ENCODE measurements around the gene ERBB4. TPM values are rescaled to one million over a fixed set of nuclear protein-coding genes. Genes with fewer than 3 reads are reported as not detected.

ERBB4 gene
- polyA plus RNA-seq, 1 of the 3 experiments (the other 2 are of a cell fraction), result 0.05 TPM

DNA sequence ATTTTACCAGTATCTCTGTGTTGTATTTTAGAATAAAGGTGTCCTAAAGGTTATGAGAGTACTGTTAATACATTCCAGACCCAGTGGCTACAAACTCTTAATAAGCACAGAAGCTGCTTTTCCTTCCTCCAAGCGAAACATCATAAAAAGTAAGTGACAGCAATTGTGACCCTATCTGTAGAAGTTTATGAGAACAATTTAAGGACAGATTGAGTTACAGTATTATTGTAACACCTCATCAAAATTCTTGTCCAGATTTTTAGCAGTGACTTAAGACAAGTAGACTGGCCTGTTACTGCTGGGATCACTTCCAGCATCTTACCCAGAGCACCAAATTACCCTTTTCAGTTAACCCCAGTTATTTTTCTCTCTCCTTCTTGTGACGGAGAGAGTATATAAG is 154.6 kb downstream of the ERBB4 start:
- Histone ChIP-seq H3K9ac (no peak overlapping the region), H2AFZ (ENCODE audit: low read depth) (no peak overlapping the region), H4K20me1 (ENCODE audit: insufficient read depth) (no peaks in the 10 kb centered on the region), H3K4me1 (ENCODE audit: control insufficient read depth in 1 of 2, insufficient read depth in 2 of 2, low read depth in 1 of 2, low read length in 1 of 2) (no peaks in the 10 kb centered on the region; a peak in 1 of 4 replicates), H3K27ac (ENCODE audit: low read depth in 2 of 2, low read length in 1 of 2) (no peak overlapping the region), H3K9me3 (no peaks in the 10 kb centered on the region), H3K36me3 (replicated peaks in 1 of 2; ENCODE audit: control insufficient read depth in 1 of 2, insufficient read depth in 2 of 2, low read length in 1 of 2) (no peaks in the 10 kb centered on the region), H3F3A (replicated peaks; ENCODE audit: insufficient read depth) (no peaks in the 10 kb centered on the region), H3K4me2 (no peak overlapping the region), H3K4me3 (ENCODE audit: low read depth in 2 of 2, low read length in 1 of 2) (no peak overlapping the region), H3K27me3 (ENCODE audit: insufficient read depth) (no peaks in the 10 kb centered on the region), H3K79me2 (ENCODE audit: insufficient read depth) (no peaks in the 10 kb centered on the region), H3K9me2 (no peaks in the 10 kb centered on the region)
- 93% methylated on average over 2 of the region's 2 CpGs for WGBS (ENCODE audit: low lambda C conversion rate)
- TF ChIP-seq SIN3A (IDR thresholded peaks at IDR 0.05; ENCODE audit: borderline replicate concordance, low read depth, low read length), result no peak
- no peak for TF ChIP-seq EP300 (IDR thresholded peaks at IDR 0.05; ENCODE audit: borderline replicate concordance in 1 of 2, low read depth in 1 of 2, low read length in 1 of 2)
- no peak for TF ChIP-seq RXRA (IDR thresholded peaks at IDR 0.05; ENCODE audit: borderline replicate concordance, low read depth)
- TF ChIP-seq MEF2A (IDR thresholded peaks at IDR 0.05; ENCODE audit: borderline replicate concordance, low read depth), result no peak
- no peak for TF ChIP-seq FOXM1 (IDR thresholded peaks at IDR 0.05; ENCODE audit: low read depth)
- no peak for TF ChIP-seq RAD21 (IDR thresholded peaks at IDR 0.05; ENCODE audit: low read length)
- no peak for TF ChIP-seq REST (IDR thresholded peaks at IDR 0.05; ENCODE audit: low read depth, low read length)
- no peak for TF ChIP-seq GATA2 (CRISPR knock-in tag; IDR thresholded peaks at IDR 0.05)
- no peak for TF ChIP-seq USF1 (IDR thresholded peaks at IDR 0.05; ENCODE audit: borderline replicate concordance, low read depth)
- no peak for TF ChIP-seq MAX (IDR thresholded peaks at IDR 0.05; ENCODE audit: low read depth)
- no peak for TF ChIP-seq CHD2 (IDR thresholded peaks at IDR 0.05; ENCODE audit: low read length, partially characterized antibody)
- no peak for TF ChIP-seq YY1 (IDR thresholded peaks at IDR 0.05; ENCODE audit: low read depth)
- no peak for TF ChIP-seq TCF12 (IDR thresholded peaks at IDR 0.05)
- TF ChIP-seq, protein P1, sequence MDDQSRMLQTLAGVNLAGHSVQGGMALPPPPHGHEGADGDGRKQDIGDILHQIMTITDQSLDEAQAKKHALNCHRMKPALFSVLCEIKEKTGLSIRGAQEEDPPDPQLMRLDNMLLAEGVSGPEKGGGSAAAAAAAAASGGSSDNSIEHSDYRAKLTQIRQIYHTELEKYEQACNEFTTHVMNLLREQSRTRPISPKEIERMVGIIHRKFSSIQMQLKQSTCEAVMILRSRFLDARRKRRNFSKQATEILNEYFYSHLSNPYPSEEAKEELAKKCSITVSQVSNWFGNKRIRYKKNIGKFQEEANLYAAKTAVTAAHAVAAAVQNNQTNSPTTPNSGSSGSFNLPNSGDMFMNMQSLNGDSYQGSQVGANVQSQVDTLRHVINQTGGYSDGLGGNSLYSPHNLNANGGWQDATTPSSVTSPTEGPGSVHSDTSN (IDR thresholded peaks at IDR 0.05), result no peak
- no peak for TF ChIP-seq IRF3 (IDR thresholded peaks at IDR 0.05; ENCODE audit: low read depth, low read length)
- TF ChIP-seq EZH2phosphoT487 (IDR thresholded peaks at IDR 0.05; ENCODE audit: borderline replicate concordance, low read depth), result no peak
- TF ChIP-seq, protein P2, sequence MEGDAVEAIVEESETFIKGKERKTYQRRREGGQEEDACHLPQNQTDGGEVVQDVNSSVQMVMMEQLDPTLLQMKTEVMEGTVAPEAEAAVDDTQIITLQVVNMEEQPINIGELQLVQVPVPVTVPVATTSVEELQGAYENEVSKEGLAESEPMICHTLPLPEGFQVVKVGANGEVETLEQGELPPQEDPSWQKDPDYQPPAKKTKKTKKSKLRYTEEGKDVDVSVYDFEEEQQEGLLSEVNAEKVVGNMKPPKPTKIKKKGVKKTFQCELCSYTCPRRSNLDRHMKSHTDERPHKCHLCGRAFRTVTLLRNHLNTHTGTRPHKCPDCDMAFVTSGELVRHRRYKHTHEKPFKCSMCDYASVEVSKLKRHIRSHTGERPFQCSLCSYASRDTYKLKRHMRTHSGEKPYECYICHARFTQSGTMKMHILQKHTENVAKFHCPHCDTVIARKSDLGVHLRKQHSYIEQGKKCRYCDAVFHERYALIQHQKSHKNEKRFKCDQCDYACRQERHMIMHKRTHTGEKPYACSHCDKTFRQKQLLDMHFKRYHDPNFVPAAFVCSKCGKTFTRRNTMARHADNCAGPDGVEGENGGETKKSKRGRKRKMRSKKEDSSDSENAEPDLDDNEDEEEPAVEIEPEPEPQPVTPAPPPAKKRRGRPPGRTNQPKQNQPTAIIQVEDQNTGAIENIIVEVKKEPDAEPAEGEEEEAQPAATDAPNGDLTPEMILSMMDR (IDR thresholded peaks at IDR 0.05), result no peak
- no peak for TF ChIP-seq FOSL2 (IDR thresholded peaks at IDR 0.05; ENCODE audit: borderline replicate concordance, low read depth)
- TF ChIP-seq ELF1 (IDR thresholded peaks at IDR 0.05), result no peak
- TF ChIP-seq POLR2AphosphoS5 (IDR thresholded peaks at IDR 0.05; ENCODE audit: low read depth, low read length), result no peak
- no peak for DNase-seq
- CTCF ChIA-PET, result interaction anchor here (1.1 kb wide), 1 partner anchor 73 kb away, joined by 3 read pairs; no protein-coding TSS in a partner anchor
- POLR2A ChIA-PET, result no interaction called here

Data from SK-N-SH (cell line).